Body of pancreas (tissue), 4 donors: ENCODE results near the gene TMEM135. TPM values are rescaled to one million over a fixed set of nuclear protein-coding genes. Genes with fewer than 3 reads are reported as not detected.

Source experiments
- ATAC-seq: fragments of 150-250 bp; one replicate; pipeline ENCODE4 v1.9.1; 2016
- DNase-seq, 4 donors: peaks; one replicate each; pipeline ENCODE4 v3.0.0-alpha.2; 2019
- H3K27ac ChIP-seq, 4 donors: fragments of 200-600 bp; sonication (generic); 1 replicate in 3 of 4; 2 replicates in 1 of 4; pipeline versions ENCODE4 v1.5.1 to v1.6.1; 2016 to 2019; ENCODE audit warnings: mild to moderate bottlenecking in 1 of 4, mixed read lengths in 1 of 4, moderate library complexity in 1 of 4
- H3K27me3 ChIP-seq, 2 donors: fragments of 200-600 bp; sonication (generic); one replicate each; pipeline ENCODE4 v1.6.0; 2016; ENCODE audit warnings: mild to moderate bottlenecking in 1 of 2
- H3K36me3 ChIP-seq, 2 donors: fragments of 200-600 bp; sonication (generic); replicated peaks in 1 of 2; 2 replicates each; pipeline ENCODE4 v1.5.1; 2016; ENCODE audit warnings: low read depth in 2 of 2; ENCODE audit not compliant: insufficient read depth in 1 of 2
- H3K4me1 ChIP-seq: fragments of 200-600 bp; sonication (generic); one replicate; pipeline ENCODE4 v1.6.0; 2016
- H3K4me3 ChIP-seq, 2 donors: fragments of 200-600 bp; sonication (generic); 1 replicate in 1 of 2; 2 replicates in 1 of 2; pipeline ENCODE4 v1.5.1; 2016 to 2019
- H3K9me3 ChIP-seq, 3 donors: fragments of 200-600 bp; sonication (generic); 1 replicate in 2 of 3; 2 replicates in 1 of 3; pipeline ENCODE4 v1.5.1; 2016
- CTCF ChIP-seq, 7 experiments: fragments of 450-650 bp in 4 of 7; fragments of 200-600 bp in 3 of 7; sonication (generic) in 3 of 7; IDR thresholded peaks; one replicate each; pipeline ENCODE4 v1.5.1; 2016 to 2019; ENCODE audit warnings: antibody characterized with exemption in 7 of 7
- POLR2A ChIP-seq, 3 donors: fragments of 450-650 bp; IDR thresholded peaks; one replicate each; pipeline ENCODE4 v1.6.1; 2016; ENCODE audit warnings: antibody characterized with exemption in 3 of 3, mild to moderate bottlenecking in 2 of 3
- WGBS, 2 donors: methylation state at CpG; one replicate each; pipeline ENCODE4 v1.1.5; 2017; 5-methylcytosine and 5-hydroxymethylcytosine counted together
- intact Hi-C: fragments of 100-400 bp; cut with DNase I; formaldehyde crosslinking; loops from one replicate; pipeline ENCODE4 v1.15.1; 2023
- total RNA-seq, 2 donors: library from RNA; depleted of rRNA; stranded (reverse); fragments of >200 nt; gene quantifications; one replicate each; pipeline ENCODE4 v1.1.0, GENCODE V29; 2016

Gene TMEM135
- total RNA-seq, 2 donors from 2014 or later = 11.2 to 20.1 TPM

- ATAC-seq (no peak), DNase-seq (no peak)
- 41 to 83% methylated on average over 2 of the region's 2 CpGs for WGBS, 2 donors
- H3K27me3 ChIP-seq = no peaks in the 10 kb centered on the region
- no peaks in the 10 kb centered on the region for H3K36me3 ChIP-seq
- no peaks in the 10 kb centered on the region for H3K4me1 ChIP-seq
- no peak overlapping the region for H3K27ac ChIP-seq
- no peaks in the 10 kb centered on the region for H3K9me3 ChIP-seq
- no peak overlapping the region for H3K4me3 ChIP-seq
- intact Hi-C loops = no loop called here
- TF ChIP-seq POLR2A (IDR thresholded peaks at IDR 0.05) (no peak), CTCF (IDR thresholded peaks at IDR 0.05) (no peak)
Measured at GRCh38 chr11:87063982-87064381, 26.2 kb downstream of the TMEM135 start.

- no peak for DNase-seq
- Histone ChIP-seq H3K27me3 (no peaks in the 10 kb centered on the region), H3K36me3 (peaks cover 0 to 2% of the 10 kb centered on the region in 2 donors), H3K4me3 (no peak overlapping the region), H3K27ac (no peak overlapping the region), H3K4me1 (no peaks in the 10 kb centered on the region), H3K9me3 (no peaks in the 10 kb centered on the region)
- WGBS, 2 donors = 70 to 78% methylated on average over 3 of the region's 3 CpGs
- no peak for ATAC-seq
- TF ChIP-seq CTCF (IDR thresholded peaks at IDR 0.05) = no peak
- no peak for TF ChIP-seq POLR2A (IDR thresholded peaks at IDR 0.05)
- intact Hi-C loops = no loop called here
Measured at GRCh38 chr11:87072787-87073186, 35.1 kb downstream of the TMEM135 start.

GRCh38 chr11:87076260-87076783, 38.6 kb downstream of the TMEM135 start:
- no peak for ATAC-seq
- no peak overlapping the region for H3K4me3 ChIP-seq
- no peak overlapping the region for H3K27ac ChIP-seq
- no peaks in the 10 kb centered on the region for H3K27me3 ChIP-seq
- intact Hi-C loops = no loop called here
- WGBS, 2 donors = 79 to 100% methylated on average over 3 of the region's 3 CpGs
- no peaks in the 10 kb centered on the region for H3K4me1 ChIP-seq
- no peaks in the 10 kb centered on the region for H3K9me3 ChIP-seq
- TF ChIP-seq POLR2A (IDR thresholded peaks at IDR 0.05) (no peak), CTCF (IDR thresholded peaks at IDR 0.05) (no peak)
- H3K36me3 ChIP-seq = peaks cover 0 to 2% of the 10 kb centered on the region in 2 donors
- DNase-seq = no peak

GRCh38 chr11:87076874-87077429, 39.2 kb downstream of the TMEM135 start:
- H3K4me1 ChIP-seq = no peaks in the 10 kb centered on the region
- DNase-seq (no peak), ATAC-seq (no peak)
- H3K27ac ChIP-seq = no peak overlapping the region
- no peak overlapping the region for H3K4me3 ChIP-seq
- H3K36me3 ChIP-seq = peaks cover 0 to 2% of the 10 kb centered on the region in 2 donors
- H3K9me3 ChIP-seq = no peaks in the 10 kb centered on the region
- 83 to 88% methylated on average over 3 of the region's 3 CpGs for WGBS, 2 donors
- intact Hi-C loops = no loop called here
- TF ChIP-seq CTCF (IDR thresholded peaks at IDR 0.05) (no peak), POLR2A (IDR thresholded peaks at IDR 0.05) (no peak)
- no peaks in the 10 kb centered on the region for H3K27me3 ChIP-seq

GRCh38 chr11:87081358-87081757, 43.6 kb downstream of the TMEM135 start:
- intact Hi-C loops = no loop called here
- WGBS, 2 donors = 77 to 80% methylated on average over 3 of the region's 3 CpGs
- ATAC-seq = no peak

More at GRCh38 chr11:87081358-87081757, 43.6 kb downstream of the TMEM135 start:
- no peak overlapping the region for H3K4me3 ChIP-seq
- H3K27me3 ChIP-seq = no peaks in the 10 kb centered on the region
- H3K4me1 ChIP-seq = no peaks in the 10 kb centered on the region
- H3K9me3 ChIP-seq = no peaks in the 10 kb centered on the region
- H3K36me3 ChIP-seq = no peaks in the 10 kb centered on the region
- no peak overlapping the region for H3K27ac ChIP-seq
- no peak for DNase-seq
- no peak for TF ChIP-seq POLR2A (IDR thresholded peaks at IDR 0.05)
- no peak for TF ChIP-seq CTCF (IDR thresholded peaks at IDR 0.05)
